OCI-LY7 (cell line): ENCODE results near the gene ASCL3. TPM values are rescaled to one million over a fixed set of nuclear protein-coding genes. Genes with fewer than 3 reads are reported as not detected.
"Not testable (repeated sequence)": the region's sequence is repeated elsewhere in the genome, so short reads cannot be mapped to it uniquely, and the experiment has no call there.

Source experiments
- BruUV-seq: library from RNA; stranded (reverse); fragments of 400-500 nt; replicated peaks from 2 replicates; lab custom pipeline; 2021; lab: Mats Ljungman, UMichigan
- CTCF ChIA-PET: fragments of 300-600 bp; sonication (Branson Sonifier 250); formaldehyde crosslinking; loops from one replicate; lab custom pipeline; 2022; ENCODE audit warnings: antibody characterized with exemption; ENCODE audit not compliant: unreplicated experiment; lab: Charles Lee
- POLR2A ChIA-PET: fragments of 300-600 bp; sonication (Branson Sonifier 250); formaldehyde crosslinking; loops from one replicate; lab custom pipeline; 2022; ENCODE audit warnings: antibody characterized with exemption; lab: Charles Lee
- DNase-seq: peaks from one replicate; pipeline ENCODE4 v3.0.0-alpha.2; 2015; ENCODE audit warnings: low spot score
- H2AFZ ChIP-seq: fragments of 200-600 bp; sonication (generic), shearing (Covaris generic); 2 replicates; pipeline ENCODE4 v1.6.1; 2014; ENCODE audit warnings: mild to moderate bottlenecking, antibody characterized with exemption, low read length, moderate library complexity
- H3K27ac ChIP-seq: fragments of 200-600 bp; sonication (generic); 2 replicates; pipeline ENCODE4 v1.5.1; 2014; ENCODE audit warnings: mixed run types, low read depth, mild to moderate bottlenecking, moderate library complexity, low read length, inconsistent platforms; ENCODE audit not compliant: poor library complexity, severe bottlenecking
- H3K36me3 ChIP-seq: fragments of 200-600 bp; sonication (generic); 2 replicates; pipeline ENCODE4 v1.6.1; 2014; ENCODE audit warnings: mild to moderate bottlenecking, antibody characterized with exemption, low read length, moderate library complexity, mixed read lengths; ENCODE audit not compliant: insufficient read depth
- H3K4me1 ChIP-seq: fragments of 200-600 bp; sonication (generic); 2 replicates; pipeline ENCODE4 v1.5.1; 2014; ENCODE audit warnings: mild to moderate bottlenecking, low read length; ENCODE audit not compliant: insufficient read depth, poor library complexity, severe bottlenecking
- H3K4me2 ChIP-seq: fragments of 200-600 bp; sonication (generic); 2 replicates; pipeline ENCODE4 v1.6.1; 2014; ENCODE audit warnings: mild to moderate bottlenecking, low read length
- H3K4me3 ChIP-seq: fragments of 200-600 bp; sonication (generic); 2 replicates; pipeline ENCODE4 v1.5.1; 2014; ENCODE audit warnings: mild to moderate bottlenecking, low read depth, low read length; ENCODE audit not compliant: poor library complexity, severe bottlenecking
- H3K79me2 ChIP-seq: fragments of 200-600 bp; sonication (generic); 2 replicates; pipeline ENCODE4 v1.6.1; 2016; ENCODE audit warnings: low read depth, mild to moderate bottlenecking, low read length, moderate library complexity, mixed read lengths; ENCODE audit not compliant: insufficient read depth
- H3K9me2 ChIP-seq: fragments of 200-600 bp; sonication (generic); 2 replicates; pipeline ENCODE4 v1.6.1; 2016; ENCODE audit warnings: mild to moderate bottlenecking, low read length, mixed read lengths; ENCODE audit not compliant: insufficient read depth
- H3K9me3 ChIP-seq: fragments of 200-600 bp; sonication (generic); 2 replicates; pipeline ENCODE4 v1.6.1; 2014; ENCODE audit warnings: mild to moderate bottlenecking, mixed run types, low read length, mixed read lengths
- H4K20me1 ChIP-seq: fragments of 200-600 bp; sonication (generic); 2 replicates; pipeline ENCODE4 v1.6.1; 2014; ENCODE audit warnings: mild to moderate bottlenecking, antibody characterized with exemption, low read length, moderate library complexity, mixed read lengths; ENCODE audit not compliant: insufficient read depth
- CTCF ChIP-seq: fragments of 200-600 bp; sonication (generic); conservative IDR thresholded peaks from 2 replicates; pipeline ENCODE4 v1.5.1; 2014; ENCODE audit warnings: mild to moderate bottlenecking, antibody characterized with exemption, low read length, moderate library complexity, mixed read lengths
- EZH2phosphoT487 ChIP-seq: fragments of 200-600 bp; sonication (generic); IDR thresholded peaks from 2 replicates; pipeline ENCODE4 v1.6.1; 2018; ENCODE audit warnings: low read depth, borderline replicate concordance, mild to moderate bottlenecking, mixed run types, antibody characterized with exemption, low read length, moderate library complexity, mixed read lengths
- intact Hi-C: fragments of 100-400 bp; cut with micrococcal nuclease; formaldehyde crosslinking; loops from one replicate; pipeline ENCODE4 v1.10.0; 2022; ENCODE audit not compliant: unreplicated experiment
- small RNA-seq: library from RNA; depleted of rRNA; stranded (forward); fragments of <200 nt; gene quantifications from one replicate; pipeline ENCODE3, GENCODE V24; 2014
- total RNA-seq, 2 experiments: library from RNA; depleted of rRNA in 1 of 2; stranded (reverse); fragments of >200 nt in 1 of 2; shearing (Covaris generic) in 1 of 2; gene quantifications; 2 replicates each; pipeline ENCODE4 v1.2.3, GENCODE V29; 2014 to 2022

The ASCL3 gene
- total RNA-seq, 2 experiments from 2014 or later = not detected

GRCh38 chr11:8905528-8906165, 37.2 kb downstream of the ASCL3 start:
- TF ChIP-seq EZH2phosphoT487 (no peak), CTCF (no peak)
- POLR2A ChIA-PET = no interaction called here
- no peak overlapping the region for H3K4me2 ChIP-seq
- intact Hi-C loops = no loop called here
- DNase-seq = no peak
- H3K9me2 ChIP-seq = no peaks in the 10 kb centered on the region
- no peaks in the 10 kb centered on the region for H3K9me3 ChIP-seq
- BruUV-seq = no TSS peak
- no peak overlapping the region for H2AFZ ChIP-seq
- no peaks in the 10 kb centered on the region for H3K79me2 ChIP-seq
- H3K36me3 ChIP-seq = no peaks in the 10 kb centered on the region
- no peaks in the 10 kb centered on the region for H4K20me1 ChIP-seq
- H3K27ac ChIP-seq = no peak overlapping the region
- no peaks in the 10 kb centered on the region for H3K4me1 ChIP-seq
- H3K4me3 ChIP-seq = no peak overlapping the region
- CTCF ChIA-PET = no interaction called here

DNA sequence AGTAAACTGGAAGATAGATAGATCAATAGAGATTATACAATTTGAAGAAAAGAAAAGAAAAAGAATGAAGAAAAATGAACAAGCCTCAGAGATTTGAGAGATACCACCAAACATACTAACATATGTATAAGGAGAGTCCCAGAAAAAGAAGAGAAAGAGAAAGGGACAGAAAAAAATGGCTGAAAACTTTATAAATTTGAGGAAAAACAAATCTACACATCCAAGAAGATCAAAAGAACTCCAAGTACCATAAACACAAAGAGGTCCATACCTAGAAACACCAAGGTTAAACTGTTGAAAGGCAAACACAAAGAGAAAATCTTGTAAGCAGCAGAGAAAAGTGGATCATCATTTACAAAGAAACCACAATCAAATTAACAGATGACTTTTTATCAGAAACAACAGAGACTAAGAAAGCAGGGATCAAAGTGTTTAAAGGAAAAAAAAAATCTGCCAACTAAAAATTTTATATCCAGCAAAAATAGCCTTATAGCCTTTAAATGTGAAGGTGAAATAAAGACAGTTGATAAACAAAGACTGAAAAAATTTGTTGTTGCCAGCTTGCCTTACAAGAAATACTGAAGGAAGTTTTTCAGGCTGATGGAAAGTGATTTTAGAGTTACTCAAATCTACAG, 43.6 kb downstream of the ASCL3 start:
- Histone ChIP-seq H3K4me3 (no peak overlapping the region), H3K9me2 (no peaks in the 10 kb centered on the region), H3K4me2 (no peak overlapping the region), H3K36me3 (no peaks in the 10 kb centered on the region), H2AFZ (no peak overlapping the region), H3K79me2 (no peaks in the 10 kb centered on the region), H3K4me1 (no peaks in the 10 kb centered on the region), H3K9me3 (peaks cover 10% of the 10 kb centered on the region), H4K20me1 (no peaks in the 10 kb centered on the region), H3K27ac (no peak overlapping the region)
- intact Hi-C loops = no loop called here
- no peak for DNase-seq
- BruUV-seq = no TSS peak
- TF ChIP-seq CTCF = no peak
- TF ChIP-seq EZH2phosphoT487 = no peak
- CTCF ChIA-PET = no interaction called here
- POLR2A ChIA-PET = interaction anchor here (1.1 kb wide), 1 partner anchor 9 kb away, joined by 3 read pairs; no protein-coding TSS in a partner anchor

GRCh38 chr11:8891185-8891584, 51.6 kb downstream of the ASCL3 start:
- BruUV-seq, H3K4me3 ChIP-seq, DNase-seq, H3K4me1 ChIP-seq, H3K79me2 ChIP-seq, H3K36me3 ChIP-seq, H2AFZ ChIP-seq, intact Hi-C loops, H3K9me2 ChIP-seq, H4K20me1 ChIP-seq, CTCF ChIA-PET, H3K4me2 ChIP-seq, H3K27ac ChIP-seq, H3K9me3 ChIP-seq: not testable (repeated sequence)
- POLR2A ChIA-PET = interaction anchor here (0.6 to 0.7 kb wide), 2 partner anchors 8 to 75 kb away, joined by 3 read pairs; no protein-coding TSS in a partner anchor

Small RNA genes lying within 50 kb of the gene (small RNA-seq; reads per million reads assigned to genes)
- gene RF00019 = not detected

Other genes with a start within 250 kb of the ASCL3 start
- 16.9 and 25.2 TPM in 2 replicates for gene AKIP1, start 31.8 kb downstream of the ASCL3 start, total RNA-seq (2014; rRNA removed; shearing (Covaris generic))
- 28.2 and 28.3 TPM in 2 replicates for gene AKIP1, start 31.8 kb downstream of the ASCL3 start, total RNA-seq (2022)
- gene C11orf16, start 10.1 kb downstream of the ASCL3 start, total RNA-seq (2014; rRNA removed; shearing (Covaris generic)) = not detected in 2 replicates
- gene C11orf16, start 10.1 kb downstream of the ASCL3 start, total RNA-seq (2022) = not detected in 2 replicates
- gene TMEM9B, start 21.4 kb upstream of the ASCL3 start, total RNA-seq (2014; rRNA removed; shearing (Covaris generic)) = 8.5 and 13.4 TPM in 2 replicates
- 13.0 and 14.8 TPM in 2 replicates for gene TMEM9B, start 21.4 kb upstream of the ASCL3 start, total RNA-seq (2022)
- gene NRIP3, start 61.0 kb upstream of the ASCL3 start, total RNA-seq (2014; rRNA removed; shearing (Covaris generic)) = not detected in 2 replicates
- not detected in 2 replicates for gene NRIP3, start 61.0 kb upstream of the ASCL3 start, total RNA-seq (2022)
- not detected in 2 replicates for gene SCUBE2, start 148.6 kb upstream of the ASCL3 start, total RNA-seq (2014; rRNA removed; shearing (Covaris generic))
- not detected in 2 replicates for gene SCUBE2, start 148.6 kb upstream of the ASCL3 start, total RNA-seq (2022)